NOMO-1 treated with dmso at 0.1 percent for 144 hours (cell line): ENCODE results near the gene MINK1.

Source experiments
- DNase-seq: peaks from one replicate; lab custom pipeline; 2025; ENCODE audit not compliant: unreplicated experiment; lab: John Stamatoyannopoulos, UW

Gene MINK1

GRCh38 chr17:4833178-4833940, at the start of gene MINK1:
Gene MINK1, plus strand, starts transcription at chr17:4833340. Its CDS starts 244 bp downstream, at chr17:4833584.
- DNase-seq = peak; percentile 77

- no peak for DNase-seq
Measured at GRCh38 chr17:4785311-4786105, 47.6 kb upstream of the MINK1 start.

- DNase-seq = no peak
Measured at GRCh38 chr17:4786106-4786511, 47.0 kb upstream of the MINK1 start, which contains the start of gene VMO1. Gene VMO1, minus strand, starts transcription at chr17:4786364. Its CDS starts 12 bp downstream, at chr17:4786352.

GRCh38 chr17:4786516-4786915, 46.6 kb upstream of the MINK1 start:
- DNase-seq = no peak

- DNase-seq = no peak
Measured at GRCh38 chr17:4788159-4788806, 44.9 kb upstream of the MINK1 start.

- DNase-seq = no peak
Measured at GRCh38 chr17:4788807-4789700, 44.1 kb upstream of the MINK1 start, which contains the start of gene GLTPD2. Gene GLTPD2, plus strand, starts transcription at chr17:4788964. Its CDS starts 48 bp downstream, at chr17:4789012.

GRCh38 chr17:4789701-4789950, 43.5 kb upstream of the MINK1 start:
- DNase-seq = no peak

- DNase-seq = peak; percentile 79
Measured at GRCh38 chr17:4789951-4790704, 43.0 kb upstream of the MINK1 start.

- no peak for DNase-seq
Measured at GRCh38 chr17:4790705-4791088, 42.4 kb upstream of the MINK1 start.

- DNase-seq = no peak
Measured at GRCh38 chr17:4795168-4795567, 38.0 kb upstream of the MINK1 start.

GRCh38 chr17:4796552-4796920, 36.6 kb upstream of the MINK1 start:
- no peak for DNase-seq

- DNase-seq = no peak
Measured at GRCh38 chr17:4800462-4801196, 32.5 kb upstream of the MINK1 start.

GRCh38 chr17:4802228-4802627, 30.9 kb upstream of the MINK1 start, which contains the start of gene C17orf114:
Gene C17orf114, minus strand, starts transcription at chr17:4802328.
- DNase-seq = no peak

GRCh38 chr17:4806456-4806776, 26.7 kb upstream of the MINK1 start:
- DNase-seq = no peak

GRCh38 chr17:4806777-4807604, 26.1 kb upstream of the MINK1 start, which contains the start of gene PLD2:
Gene PLD2, plus strand, starts transcription at chr17:4807152. Its CDS starts 621 bp downstream, at chr17:4807773.
- DNase-seq = peak; percentile 80

GRCh38 chr17:4807605-4808377, 25.3 kb upstream of the MINK1 start:
- no peak for DNase-seq

- no peak for DNase-seq
Measured at GRCh38 chr17:4808378-4808767, 24.8 kb upstream of the MINK1 start.
